ENCODE measurements around the gene RFX5.
"Not testable (repeated sequence)": the region's sequence is repeated elsewhere in the genome, so short reads cannot be mapped to it uniquely, and the experiment has no call there.

RFX5 gene

DNA sequence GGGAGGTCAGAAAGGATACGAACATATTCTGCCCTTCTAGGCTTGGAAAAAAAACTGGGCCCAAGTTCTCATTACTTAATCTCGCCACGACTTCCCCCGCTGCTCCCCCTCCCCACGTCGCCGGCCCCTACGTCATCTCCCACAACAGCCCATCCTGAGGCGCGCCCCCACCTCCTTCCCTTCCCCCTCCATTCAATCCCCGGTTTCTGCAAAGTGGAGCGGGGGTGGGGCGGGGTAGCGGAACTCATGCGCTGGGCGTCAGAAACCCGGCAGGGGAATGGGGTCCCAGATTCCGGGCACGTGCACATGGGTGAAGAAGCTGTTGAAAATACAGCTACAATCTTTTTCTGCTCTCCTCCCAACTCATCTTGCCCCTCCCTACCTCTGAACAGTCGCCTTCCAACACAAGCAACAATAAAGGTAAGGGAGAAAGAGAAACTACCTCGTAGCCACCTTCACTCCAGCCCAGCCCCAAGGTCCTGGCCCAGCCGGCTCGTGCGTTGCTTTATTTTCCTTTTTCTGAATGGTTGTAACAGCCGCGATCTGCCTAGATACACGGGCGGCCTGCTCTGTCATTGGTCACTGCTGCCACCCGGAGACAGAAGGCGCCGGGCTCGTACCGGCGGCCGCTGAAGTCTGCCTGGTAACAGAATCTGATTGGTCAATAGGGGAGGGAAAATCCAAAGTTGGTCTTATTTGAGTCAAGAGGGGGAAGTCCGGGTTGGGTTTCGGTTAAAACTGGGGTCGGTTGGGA lies at the start of gene RFX5:
Gene RFX5, minus strand, starts transcription at position 484 of the 754 bp plus-strand sequence. CDS start 932 bp downstream, outside the sequence.
- H3K9me3 ChIP-seq (ENCODE audit: control insufficient read depth, insufficient read depth, low read depth, low read length), result peaks cover 6% of the 10 kb centered on the region
- no peaks in the 10 kb centered on the region for H3K27me3 ChIP-seq (ENCODE audit: control insufficient read depth, insufficient read depth, low read length)
- peaks cover 37% of the 10 kb centered on the region for H3K36me3 ChIP-seq (ENCODE audit: control insufficient read depth, insufficient read depth, low read length)
- peaks cover 15% of the 10 kb centered on the region for H3K4me1 ChIP-seq (ENCODE audit: control insufficient read depth, insufficient read depth, low read length)
- peak within 1 kb of the TSS; percentile 80 for H3K4me3 ChIP-seq (ENCODE audit: low read depth, low read length)
- peak within 1 kb of the TSS; percentile 97 for H3K27ac ChIP-seq (ENCODE audit: low read depth, low read length)
- H3K9ac ChIP-seq (ENCODE audit: low read length), result peak within 1 kb of the TSS; percentile 90

GRCh38 chr1:151396265-151396664 lies 49.2 kb upstream of the RFX5 start:
- H3K4me3 ChIP-seq (ENCODE audit: low read depth, low read length); H3K9me3 ChIP-seq (ENCODE audit: control insufficient read depth, insufficient read depth, low read depth, low read length); H3K9ac ChIP-seq (ENCODE audit: low read length); H3K4me1 ChIP-seq (ENCODE audit: control insufficient read depth, insufficient read depth, low read length); H3K27ac ChIP-seq (ENCODE audit: low read depth, low read length); H3K27me3 ChIP-seq (ENCODE audit: control insufficient read depth, insufficient read depth, low read length): not testable (repeated sequence)
- H3K36me3 ChIP-seq (ENCODE audit: control insufficient read depth, insufficient read depth, low read length), result peaks cover 15% of the 10 kb centered on the region

GRCh38 chr1:151393583-151393982 lies 46.5 kb upstream of the RFX5 start:
- Histone ChIP-seq H3K4me1 (ENCODE audit: control insufficient read depth, insufficient read depth, low read length) (no peaks in the 10 kb centered on the region), H3K27ac (ENCODE audit: low read depth, low read length) (no peak overlapping the region), H3K4me3 (ENCODE audit: low read depth, low read length) (no peak overlapping the region), H3K36me3 (ENCODE audit: control insufficient read depth, insufficient read depth, low read length) (no peaks in the 10 kb centered on the region), H3K27me3 (ENCODE audit: control insufficient read depth, insufficient read depth, low read length) (no peaks in the 10 kb centered on the region), H3K9ac (ENCODE audit: low read length) (no peak overlapping the region), H3K9me3 (ENCODE audit: control insufficient read depth, insufficient read depth, low read depth, low read length) (0 out of 2 replicates have a peak, but pooled peaks cover 3% of the 10 kb centered on the region)

GRCh38 chr1:151391079-151391563 lies 44.1 kb upstream of the RFX5 start:
- Histone ChIP-seq H3K9ac (ENCODE audit: low read length) (no peak overlapping the region), H3K4me1 (ENCODE audit: control insufficient read depth, insufficient read depth, low read length) (no peaks in the 10 kb centered on the region), H3K27me3 (ENCODE audit: control insufficient read depth, insufficient read depth, low read length) (no peaks in the 10 kb centered on the region), H3K9me3 (ENCODE audit: control insufficient read depth, insufficient read depth, low read depth, low read length) (0 out of 2 replicates have a peak, but pooled peaks cover 3% of the 10 kb centered on the region), H3K4me3 (ENCODE audit: low read depth, low read length) (no peak overlapping the region), H3K27ac (ENCODE audit: low read depth, low read length) (no peak overlapping the region), H3K36me3 (ENCODE audit: control insufficient read depth, insufficient read depth, low read length) (no peaks in the 10 kb centered on the region)

GRCh38 chr1:151390221-151391078 lies 43.4 kb upstream of the RFX5 start:
- not testable (repeated sequence) for H3K9me3 ChIP-seq (ENCODE audit: control insufficient read depth, insufficient read depth, low read depth, low read length); H3K4me3 ChIP-seq (ENCODE audit: low read depth, low read length); H3K27me3 ChIP-seq (ENCODE audit: control insufficient read depth, insufficient read depth, low read length); H3K4me1 ChIP-seq (ENCODE audit: control insufficient read depth, insufficient read depth, low read length); H3K9ac ChIP-seq (ENCODE audit: low read length); H3K27ac ChIP-seq (ENCODE audit: low read depth, low read length); H3K36me3 ChIP-seq (ENCODE audit: control insufficient read depth, insufficient read depth, low read length)

DNA sequence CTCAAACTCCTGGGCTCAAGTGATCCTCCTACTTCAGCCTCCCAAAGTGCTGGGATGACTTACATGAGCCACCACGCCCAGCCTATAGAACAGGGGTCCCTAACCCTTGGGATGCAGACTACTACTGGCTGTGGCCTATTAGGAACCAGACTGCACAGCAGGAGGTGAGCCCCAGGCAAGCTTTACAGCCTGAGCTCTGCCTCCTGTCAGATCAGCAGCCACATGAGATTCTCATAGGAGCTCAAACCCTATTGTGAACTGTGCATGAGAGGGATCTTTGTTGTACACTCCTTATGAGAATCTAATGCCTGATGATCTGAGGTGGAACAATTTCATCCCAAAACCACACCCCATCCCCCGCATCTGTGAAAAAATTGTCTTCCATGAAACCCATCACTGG lies 39.0 kb upstream of the RFX5 start:
- peaks cover 16% of the 10 kb centered on the region for H3K27me3 ChIP-seq (ENCODE audit: control insufficient read depth, insufficient read depth, low read length)
- H3K36me3 ChIP-seq (ENCODE audit: control insufficient read depth, insufficient read depth, low read length), result no peaks in the 10 kb centered on the region

DNA sequence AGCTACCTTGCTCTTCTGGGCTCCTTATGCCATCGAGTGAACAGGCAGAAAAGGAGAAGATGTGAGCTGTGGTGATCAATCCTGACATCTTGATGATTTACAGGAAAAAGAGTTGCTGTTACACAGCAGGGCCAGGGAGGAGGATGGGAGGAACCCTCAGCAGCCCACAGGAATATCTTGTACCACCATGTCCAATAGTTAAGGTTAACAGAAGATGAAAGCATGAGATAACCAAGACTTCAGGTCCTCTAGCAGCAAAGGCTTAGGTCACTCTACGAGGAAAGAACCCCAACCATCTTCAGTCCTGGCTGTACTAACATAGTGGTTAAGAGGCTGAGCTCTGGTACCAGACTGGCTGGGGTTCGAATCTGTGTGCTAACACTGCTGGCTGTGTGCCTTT lies 37.5 kb upstream of the RFX5 start:
- H3K27ac ChIP-seq (ENCODE audit: low read depth, low read length), result no peak overlapping the region
- H3K4me3 ChIP-seq (ENCODE audit: low read depth, low read length), result no peak overlapping the region
- H3K36me3 ChIP-seq (ENCODE audit: control insufficient read depth, insufficient read depth, low read length), result no peaks in the 10 kb centered on the region
- H3K27me3 ChIP-seq (ENCODE audit: control insufficient read depth, insufficient read depth, low read length), result peaks cover 16% of the 10 kb centered on the region
- no peak overlapping the region for H3K9ac ChIP-seq (ENCODE audit: low read length)
- no peaks in the 10 kb centered on the region for H3K9me3 ChIP-seq (ENCODE audit: control insufficient read depth, insufficient read depth, low read depth, low read length)
- H3K4me1 ChIP-seq (ENCODE audit: control insufficient read depth, insufficient read depth, low read length), result no peaks in the 10 kb centered on the region

More for the DNA sequence above, 39.0 kb upstream of the RFX5 start:
- Histone ChIP-seq H3K4me3 (ENCODE audit: low read depth, low read length) (no peak overlapping the region), H3K27ac (ENCODE audit: low read depth, low read length) (no peak overlapping the region), H3K4me1 (ENCODE audit: control insufficient read depth, insufficient read depth, low read length) (no peaks in the 10 kb centered on the region), H3K9me3 (ENCODE audit: control insufficient read depth, insufficient read depth, low read depth, low read length) (no peaks in the 10 kb centered on the region), H3K9ac (ENCODE audit: low read length) (no peak overlapping the region)

DNA sequence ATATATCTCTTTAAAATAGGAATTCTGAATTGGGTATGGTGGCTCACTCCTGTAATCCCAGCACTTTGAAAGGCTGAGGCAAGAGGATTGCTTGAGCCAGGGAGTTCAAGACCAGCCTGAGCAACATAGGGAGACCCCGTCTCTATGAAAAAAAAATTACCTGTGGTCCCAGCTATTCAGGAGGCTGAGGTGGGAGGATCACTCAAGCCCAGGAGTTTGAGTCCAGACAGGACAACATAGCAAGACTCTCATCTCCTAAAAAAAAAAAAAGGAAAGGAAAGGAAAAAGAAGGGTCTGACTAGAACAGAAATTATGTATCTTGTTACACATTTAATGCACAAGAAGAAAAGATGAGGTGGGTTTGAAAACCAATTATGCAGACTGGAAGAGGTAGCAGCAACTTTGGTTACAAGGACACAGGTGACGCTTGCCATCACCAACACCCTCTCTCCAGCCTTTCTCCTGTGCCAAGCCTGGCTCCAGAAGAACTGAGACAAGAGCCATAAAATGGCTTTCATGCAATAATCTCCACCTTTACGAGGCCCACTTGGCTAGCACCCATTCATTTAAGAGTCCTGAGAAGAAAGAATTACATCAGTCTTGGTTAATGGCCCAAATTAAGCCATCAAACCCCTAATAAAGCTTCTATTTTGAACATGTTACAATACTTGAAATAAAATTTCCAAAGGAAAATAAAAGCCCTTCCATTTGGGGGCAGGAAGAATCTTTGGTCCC lies 30.3 kb upstream of the RFX5 start:
- Histone ChIP-seq H3K27me3 (ENCODE audit: control insufficient read depth, insufficient read depth, low read length) (no peaks in the 10 kb centered on the region), H3K27ac (ENCODE audit: low read depth, low read length) (no peak overlapping the region), H3K4me1 (ENCODE audit: control insufficient read depth, insufficient read depth, low read length) (peaks cover 8% of the 10 kb centered on the region), H3K36me3 (ENCODE audit: control insufficient read depth, insufficient read depth, low read length) (no peaks in the 10 kb centered on the region), H3K9me3 (ENCODE audit: control insufficient read depth, insufficient read depth, low read depth, low read length) (no peaks in the 10 kb centered on the region), H3K9ac (ENCODE audit: low read length) (no peak overlapping the region), H3K4me3 (ENCODE audit: low read depth, low read length) (no peak overlapping the region)

- peaks cover 20% of the 10 kb centered on the region for H3K4me1 ChIP-seq (ENCODE audit: control insufficient read depth, insufficient read depth, low read length)
- H3K27ac ChIP-seq (ENCODE audit: low read depth, low read length), result no peak overlapping the region
- no peaks in the 10 kb centered on the region for H3K9me3 ChIP-seq (ENCODE audit: control insufficient read depth, insufficient read depth, low read depth, low read length)
- H3K9ac ChIP-seq (ENCODE audit: low read length), result no peak overlapping the region
- H3K4me3 ChIP-seq (ENCODE audit: low read depth, low read length), result no peak overlapping the region
- no peaks in the 10 kb centered on the region for H3K27me3 ChIP-seq (ENCODE audit: control insufficient read depth, insufficient read depth, low read length)
- peaks cover under 1% of the 10 kb centered on the region; the same call in 1 of the 2 replicates for H3K36me3 ChIP-seq (ENCODE audit: control insufficient read depth, insufficient read depth, low read length)
Measured at GRCh38 chr1:151373196-151373595, 26.1 kb upstream of the RFX5 start.

- H3K27me3 ChIP-seq (ENCODE audit: control insufficient read depth, insufficient read depth, low read length), result no peaks in the 10 kb centered on the region
- no peak within 1 kb of the TSS for H3K27ac ChIP-seq (ENCODE audit: low read depth, low read length)
- no peaks in the 10 kb centered on the region for H3K9me3 ChIP-seq (ENCODE audit: control insufficient read depth, insufficient read depth, low read depth, low read length)
- peak within 1 kb of the TSS; percentile 51 for H3K9ac ChIP-seq (ENCODE audit: low read length)
- peaks cover 20% of the 10 kb centered on the region for H3K4me1 ChIP-seq (ENCODE audit: control insufficient read depth, insufficient read depth, low read length)
- H3K36me3 ChIP-seq (ENCODE audit: control insufficient read depth, insufficient read depth, low read length), result peaks cover 7% of the 10 kb centered on the region
- peak within 1 kb of the TSS; percentile 65 for H3K4me3 ChIP-seq (ENCODE audit: low read depth, low read length)
Measured at GRCh38 chr1:151372058-151372934, 25.2 kb upstream of the RFX5 start, which contains the start of gene SELENBP1. TSS of gene SELENBP1 (minus strand) at chr1:151372705. CDS start at chr1:151372641, 64 bp downstream.

Measured in HUES6 (cell line).